HG03565 (cell line): ENCODE measurements around the gene MYMX.
"Not testable (repeated sequence)": the region's sequence is repeated elsewhere in the genome, so short reads cannot be mapped to it uniquely, and the experiment has no call there.

Experiments used
- ATAC-seq: cut with Tn5 transposase; IDR thresholded peaks from one replicate; pipeline ENCODE4 v1.9.1; 2021; ENCODE audit warnings: mild to moderate bottlenecking, moderate library complexity; ENCODE audit not compliant: unreplicated experiment

The MYMX gene

DNA sequence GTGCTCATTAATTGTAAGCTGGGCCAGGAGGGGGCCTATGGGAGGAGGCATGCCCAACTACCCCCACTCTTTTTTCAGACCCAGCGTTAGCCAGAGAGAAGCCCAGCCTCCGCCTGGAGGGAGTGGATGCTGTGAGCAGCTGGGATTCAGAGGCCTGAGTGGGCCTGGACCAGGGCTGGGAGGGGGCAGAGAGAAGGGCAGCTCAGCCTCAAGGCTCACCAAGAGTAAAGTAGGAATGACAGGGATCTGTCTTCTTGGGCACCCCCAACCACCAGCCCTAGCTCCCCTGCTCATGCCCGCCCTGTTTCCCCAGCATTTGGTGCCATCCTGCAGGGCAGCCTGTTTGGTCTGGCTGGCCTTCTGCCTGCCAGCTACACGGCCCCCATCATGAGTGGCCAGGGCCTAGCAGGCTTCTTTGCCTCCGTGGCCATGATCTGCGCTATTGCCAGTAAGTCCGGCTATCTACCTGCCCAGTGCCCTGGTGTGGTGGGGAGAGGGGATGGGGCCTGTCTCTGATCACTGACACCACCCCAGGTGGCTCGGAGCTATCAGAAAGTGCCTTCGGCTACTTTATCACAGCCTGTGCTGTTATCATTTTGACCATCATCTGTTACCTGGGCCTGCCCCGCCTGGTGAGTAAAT, 13.4 kb downstream of the MYMX start:
- no peak for ATAC-seq

DNA sequence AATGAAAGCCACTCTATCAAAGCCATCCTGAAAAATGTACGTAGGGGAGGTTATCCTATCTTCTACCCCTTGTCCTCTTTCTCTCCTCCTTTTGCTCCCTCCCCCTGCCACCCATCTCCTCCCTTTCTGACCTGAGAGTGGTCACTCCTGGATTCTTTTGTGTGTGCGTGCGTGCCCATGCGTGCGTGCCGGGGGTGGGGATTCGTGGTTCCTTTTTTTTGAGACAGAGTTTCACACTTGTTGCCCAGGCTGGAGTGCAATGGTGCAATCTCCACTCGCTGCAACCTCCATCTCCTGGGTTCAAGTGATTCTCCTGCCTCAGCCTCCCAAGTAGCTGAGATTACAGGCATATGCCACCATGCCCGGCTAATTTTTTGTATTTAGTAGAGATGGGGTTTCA, 14.7 kb downstream of the MYMX start:
- not testable (repeated sequence) for ATAC-seq

DNA sequence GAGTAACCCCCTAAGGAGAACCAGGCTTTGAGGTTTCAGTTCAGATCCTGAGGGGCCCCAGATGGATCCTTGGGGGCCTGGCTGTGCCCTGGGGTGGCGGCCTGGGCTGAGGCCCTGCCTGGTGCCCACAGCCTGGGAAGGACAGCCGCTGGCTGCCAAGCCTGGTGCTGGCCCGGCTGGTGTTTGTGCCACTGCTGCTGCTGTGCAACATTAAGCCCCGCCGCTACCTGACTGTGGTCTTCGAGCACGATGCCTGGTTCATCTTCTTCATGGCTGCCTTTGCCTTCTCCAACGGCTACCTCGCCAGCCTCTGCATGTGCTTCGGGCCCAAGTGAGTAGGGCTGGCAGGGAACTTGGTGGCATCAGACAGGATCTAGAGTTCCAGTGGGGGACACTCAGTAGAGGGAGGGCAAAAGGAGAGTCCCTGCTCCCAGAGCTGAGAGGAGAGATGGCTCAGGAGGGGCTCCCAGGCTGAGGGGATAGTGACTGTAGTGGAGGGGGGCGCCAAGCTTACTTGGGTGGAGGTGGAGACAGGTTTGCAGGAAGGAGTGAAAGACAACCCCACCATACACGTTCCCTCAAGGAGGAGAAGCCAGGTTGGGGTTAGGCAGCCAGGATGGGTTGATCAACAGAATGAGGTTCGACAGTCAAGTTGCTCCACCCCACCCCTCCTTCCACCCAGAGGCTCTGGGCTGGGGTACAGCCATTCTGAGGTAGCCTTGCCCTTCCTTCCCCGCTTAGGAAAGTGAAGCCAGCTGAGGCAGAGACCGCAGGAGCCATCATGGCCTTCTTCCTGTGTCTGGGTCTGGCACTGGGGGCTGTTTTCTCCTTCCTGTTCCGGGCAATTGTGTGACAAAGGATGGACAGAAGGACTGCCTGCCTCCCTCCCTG, 16.2 kb downstream of the MYMX start:
- no peak for ATAC-seq

DNA sequence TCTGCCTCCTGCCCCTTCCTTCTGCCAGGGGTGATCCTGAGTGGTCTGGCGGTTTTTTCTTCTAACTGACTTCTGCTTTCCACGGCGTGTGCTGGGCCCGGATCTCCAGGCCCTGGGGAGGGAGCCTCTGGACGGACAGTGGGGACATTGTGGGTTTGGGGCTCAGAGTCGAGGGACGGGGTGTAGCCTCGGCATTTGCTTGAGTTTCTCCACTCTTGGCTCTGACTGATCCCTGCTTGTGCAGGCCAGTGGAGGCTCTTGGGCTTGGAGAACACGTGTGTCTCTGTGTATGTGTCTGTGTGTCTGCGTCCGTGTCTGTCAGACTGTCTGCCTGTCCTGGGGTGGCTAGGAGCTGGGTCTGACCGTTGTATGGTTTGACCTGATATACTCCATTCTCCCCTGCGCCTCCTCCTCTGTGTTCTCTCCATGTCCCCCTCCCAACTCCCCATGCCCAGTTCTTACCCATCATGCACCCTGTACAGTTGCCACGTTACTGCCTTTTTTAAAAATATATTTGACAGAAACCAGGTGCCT, 16.9 kb downstream of the MYMX start:
- ATAC-seq = no peak

DNA sequence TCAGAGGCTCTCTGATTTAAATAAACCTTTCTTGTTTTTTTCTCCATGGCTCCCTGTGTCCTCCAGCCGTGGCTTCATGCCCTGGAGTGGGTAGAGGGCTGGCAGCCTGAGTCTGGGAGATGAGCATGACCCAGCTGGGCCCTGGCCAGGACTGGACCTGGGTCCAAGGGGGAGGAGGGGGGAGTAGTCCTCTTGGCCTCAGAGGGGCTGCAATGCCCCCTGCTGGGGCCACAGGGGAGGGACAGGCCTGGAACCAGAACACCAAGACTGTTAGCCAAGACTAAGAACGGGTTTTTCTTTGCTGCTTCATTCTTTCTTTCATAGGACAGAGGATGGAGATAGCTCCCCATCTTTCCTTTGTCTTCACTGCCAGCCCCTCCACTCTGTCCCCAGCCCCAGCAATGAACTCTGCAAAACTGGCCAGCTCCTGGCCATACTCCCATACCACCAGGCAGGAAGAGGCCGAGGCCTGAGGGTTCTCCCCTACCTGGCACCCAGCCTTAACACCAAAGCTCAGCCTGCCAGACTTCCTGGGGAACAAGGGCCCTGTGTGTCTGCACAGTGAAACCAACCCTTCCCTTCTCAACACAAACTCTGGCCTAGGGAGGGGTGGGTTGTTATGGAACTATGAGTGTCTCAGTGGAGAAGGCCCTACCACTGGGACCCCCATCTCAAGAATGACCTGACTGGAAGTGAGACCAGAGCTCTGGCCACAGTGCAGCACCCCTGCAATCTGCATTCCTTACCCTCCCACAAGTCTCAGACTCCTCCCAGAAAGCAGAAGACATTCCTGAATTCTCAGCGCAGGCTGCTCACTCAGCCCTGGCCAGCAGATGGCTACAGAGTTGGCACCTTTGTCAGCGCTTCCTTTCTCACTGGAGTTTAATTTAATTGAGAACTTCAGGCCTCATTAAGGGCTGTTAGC, 17.6 kb downstream of the MYMX start:
- ATAC-seq = no peak

DNA sequence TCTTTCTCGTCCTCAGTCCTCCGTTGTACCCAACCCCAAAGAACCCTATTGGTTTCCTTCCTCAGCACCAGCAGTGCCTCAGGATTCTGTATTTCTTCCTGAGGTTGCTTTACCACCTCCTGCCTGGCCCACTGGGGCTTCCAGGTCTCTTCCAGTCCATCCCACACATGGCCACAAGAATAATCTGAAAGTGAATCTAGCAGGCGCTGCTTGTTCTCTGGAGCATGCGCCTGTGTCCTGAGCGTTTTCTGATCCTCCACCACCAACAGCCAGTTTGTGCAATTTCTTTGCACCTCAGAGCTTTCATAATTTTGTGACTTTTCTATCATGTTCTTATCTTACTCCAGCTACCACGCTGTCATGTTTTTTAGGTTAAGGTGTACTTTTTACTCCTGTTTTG, 18.5 kb downstream of the MYMX start:
- ATAC-seq = no peak

DNA sequence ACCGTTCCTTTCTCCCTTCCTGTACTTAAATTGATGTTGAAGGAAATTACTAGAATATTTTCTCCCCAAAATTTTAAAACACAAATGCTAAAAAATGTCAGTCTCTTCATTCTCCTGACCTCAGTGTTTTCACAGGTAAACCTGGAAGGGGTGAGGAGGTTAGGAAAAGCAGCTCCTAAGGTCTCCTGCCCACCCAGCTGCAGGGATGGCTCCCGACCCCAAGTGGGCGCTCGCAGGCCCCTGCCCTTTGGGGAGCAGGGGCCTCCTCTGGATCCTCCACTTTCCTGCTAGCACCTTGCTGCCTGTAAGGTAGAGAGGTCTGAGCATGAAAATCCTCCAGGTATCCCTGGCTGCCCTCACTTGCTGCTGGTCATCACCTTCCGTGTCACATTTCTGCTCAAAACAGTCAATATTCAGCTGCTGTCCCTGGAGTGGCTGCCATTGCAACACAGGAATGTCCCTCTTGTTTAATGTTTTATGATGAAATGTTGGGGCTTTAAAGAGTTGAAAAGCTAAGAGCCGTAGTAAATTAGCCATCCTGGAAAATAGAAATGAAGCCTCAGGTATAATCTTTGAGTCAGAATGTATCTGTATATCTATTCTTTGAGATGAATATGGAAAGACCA, 19.3 kb downstream of the MYMX start:
- ATAC-seq = no peak

DNA sequence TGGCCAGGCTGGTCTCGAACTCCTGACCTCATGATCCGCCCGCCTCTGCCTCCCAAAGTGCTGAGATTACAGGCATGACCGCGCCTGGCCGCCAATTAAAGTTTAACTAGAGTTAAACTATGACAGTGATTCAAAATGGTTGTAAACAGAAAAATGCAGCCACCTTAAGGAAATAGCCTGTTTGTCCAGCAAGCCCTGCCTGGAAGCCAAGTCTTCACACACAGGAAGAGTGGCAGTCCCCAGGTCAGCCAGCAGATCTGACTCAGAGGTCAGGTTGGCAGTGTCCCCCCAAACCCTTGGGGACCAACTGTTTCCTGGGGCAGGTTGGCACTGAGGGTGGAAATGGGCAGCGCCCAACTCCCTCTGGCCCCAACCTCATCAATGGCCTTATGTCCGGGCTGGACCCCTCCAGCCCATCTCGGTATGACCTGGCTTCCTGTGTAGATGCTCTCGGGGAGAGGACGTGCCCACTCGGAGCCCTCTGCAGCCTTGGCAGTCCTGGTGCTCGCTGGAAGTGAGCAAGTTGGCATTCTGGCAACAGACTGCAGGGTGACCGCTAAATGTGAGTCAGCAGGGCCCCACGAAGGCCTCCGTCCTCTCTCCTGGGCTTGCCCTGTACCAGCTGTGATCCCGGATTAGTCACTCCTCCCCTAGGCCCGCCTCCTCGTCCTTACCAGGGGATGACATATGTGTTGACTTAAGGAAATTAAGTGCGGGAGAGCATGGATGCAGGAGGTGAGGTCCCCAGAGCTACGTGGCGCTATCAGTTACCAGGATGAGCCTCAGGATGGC, 20.5 kb downstream of the MYMX start:
- no peak for ATAC-seq

DNA sequence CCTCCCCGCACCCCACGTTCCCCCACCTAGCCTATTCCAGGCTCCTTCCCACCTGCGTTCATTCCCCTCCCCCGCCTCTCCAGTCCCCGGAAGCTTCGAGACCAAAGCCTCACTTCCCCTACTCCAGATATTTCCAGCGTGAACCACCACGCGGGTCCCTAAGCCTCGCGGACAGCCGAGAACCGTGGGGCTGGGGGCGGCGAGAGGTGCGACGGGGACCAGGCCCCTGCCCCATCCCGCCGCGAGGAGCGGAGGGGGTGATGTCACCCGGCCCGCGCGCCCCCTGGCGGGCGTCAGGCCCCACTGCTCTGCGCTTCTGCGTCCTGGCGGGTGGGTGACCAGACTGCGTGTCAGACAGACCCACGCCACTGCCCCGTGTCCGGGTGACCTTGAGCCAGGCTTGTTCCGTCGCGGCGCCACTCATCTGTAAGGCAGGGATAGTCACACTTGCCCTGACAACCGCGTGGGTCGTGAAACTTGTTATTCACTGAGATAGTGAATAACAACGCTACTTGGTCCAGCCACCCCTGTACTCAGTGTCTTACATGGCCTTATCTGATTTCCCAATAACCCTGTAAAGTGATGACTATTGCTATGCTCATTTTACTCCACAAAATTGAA, 21.2 kb downstream of the MYMX start:
- peak; percentile 71 for ATAC-seq

DNA sequence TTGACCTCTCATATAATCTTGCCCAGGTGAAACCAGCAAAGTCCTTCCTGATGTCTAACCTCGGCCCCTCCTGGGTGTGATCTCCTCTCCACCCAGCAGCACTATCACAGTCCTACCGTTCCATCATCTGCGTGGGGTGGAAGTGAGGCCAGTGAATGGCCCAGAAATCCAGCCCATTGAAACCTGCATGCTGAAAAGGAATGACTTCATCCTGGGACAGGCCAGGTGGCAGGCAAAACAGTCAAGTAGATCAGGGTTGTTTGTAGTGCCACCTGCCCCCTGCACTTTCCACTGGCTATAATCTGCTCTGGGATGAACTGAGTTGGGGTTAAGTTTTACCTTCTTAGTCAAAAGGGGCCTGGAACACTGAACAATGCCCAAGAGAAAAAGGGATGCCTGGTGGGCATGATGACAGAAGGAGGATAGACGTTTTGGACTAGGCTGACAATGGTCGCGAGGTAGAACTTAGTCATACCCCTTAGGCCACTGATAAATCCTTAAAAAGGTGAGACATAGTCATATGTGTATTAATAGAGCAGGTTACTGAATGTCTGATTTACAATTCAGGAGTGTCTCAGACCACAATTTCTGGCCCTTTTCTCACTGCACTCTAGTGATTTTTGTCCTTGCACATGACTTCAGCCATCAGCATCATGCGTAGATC, 22.1 kb downstream of the MYMX start:
- no peak for ATAC-seq

DNA sequence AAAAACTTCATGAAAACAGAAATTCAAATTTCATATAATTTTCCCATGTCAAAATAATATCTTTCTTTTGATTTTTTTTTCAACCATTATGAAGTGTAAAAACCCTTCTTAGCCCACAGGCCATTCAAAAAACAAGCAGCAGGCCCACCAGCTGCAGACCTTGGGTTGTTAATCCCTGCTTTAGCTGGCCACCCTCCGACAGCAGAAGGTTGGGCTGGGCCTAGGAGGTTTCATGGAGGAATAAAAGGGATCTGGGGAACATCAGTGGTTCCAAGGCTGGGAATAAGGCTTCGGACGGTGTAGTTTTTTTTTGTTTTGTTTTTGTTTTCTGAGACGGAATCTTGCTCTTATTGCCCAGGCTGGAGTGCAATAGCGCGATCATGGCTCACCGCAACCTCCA, 26.6 kb downstream of the MYMX start:
- no peak for ATAC-seq

DNA sequence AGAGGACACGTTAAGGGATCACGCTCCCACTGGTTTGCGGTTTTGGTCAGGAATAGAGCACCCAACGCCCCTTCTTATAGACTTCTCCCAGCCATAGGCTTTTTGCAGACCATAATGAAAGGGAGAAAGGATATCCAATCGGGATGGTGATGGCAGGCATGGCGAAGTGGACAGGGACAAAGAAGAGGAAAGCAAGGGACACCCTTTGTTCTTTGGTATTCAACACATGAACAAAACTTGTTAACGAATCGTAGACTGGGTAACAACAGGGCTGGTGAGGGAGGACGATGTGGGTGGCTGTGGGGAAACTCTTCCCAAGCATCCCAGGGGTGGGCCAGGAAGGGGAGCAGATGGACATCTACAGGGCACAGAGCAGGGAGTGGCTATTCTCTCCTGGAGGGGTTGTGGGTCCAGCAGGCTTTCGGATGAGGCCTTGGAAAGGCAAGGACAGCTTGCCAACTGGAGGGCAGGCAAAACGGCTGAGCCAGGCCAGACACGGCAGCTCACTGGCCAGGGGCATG, 28.7 kb downstream of the MYMX start:
- ATAC-seq = no peak

DNA sequence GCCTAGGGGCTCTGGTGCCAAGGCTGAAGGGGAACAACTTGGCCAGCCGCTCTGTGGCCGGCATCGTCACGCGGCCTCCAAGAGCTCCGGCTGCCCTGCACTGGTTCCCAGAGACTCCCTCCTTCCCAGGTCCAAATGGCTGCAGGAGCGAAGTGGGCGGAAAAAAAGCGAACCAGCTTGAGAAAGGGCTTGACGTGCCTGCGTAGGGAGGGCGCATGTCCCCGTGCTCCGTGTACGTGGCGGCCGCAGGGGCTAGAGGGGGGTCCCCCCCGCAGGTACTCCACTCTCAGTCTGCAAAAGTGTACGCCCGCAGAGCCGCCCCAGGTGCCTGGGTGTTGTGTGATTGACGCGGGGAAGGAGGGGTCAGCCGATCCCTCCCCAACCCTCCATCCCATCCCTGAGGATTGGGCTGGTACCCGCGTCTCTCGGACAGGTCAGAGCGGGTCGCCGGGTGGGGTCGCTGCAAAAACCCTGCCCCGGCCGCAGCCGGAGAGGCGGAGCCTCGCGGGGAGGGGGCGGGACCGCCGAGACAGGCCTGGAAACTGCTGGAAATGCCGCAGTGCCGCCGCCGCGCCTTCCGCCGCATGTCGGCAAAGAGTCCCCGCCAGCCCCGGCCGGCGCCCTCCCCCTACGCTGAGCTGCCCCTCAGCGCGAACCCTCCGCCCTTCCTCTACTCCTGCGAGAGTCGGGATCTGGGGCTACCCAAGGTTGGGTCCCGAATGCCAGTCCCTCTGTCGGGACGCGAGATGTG, 29.4 kb downstream of the MYMX start:
- ATAC-seq = peak; percentile 41

DNA sequence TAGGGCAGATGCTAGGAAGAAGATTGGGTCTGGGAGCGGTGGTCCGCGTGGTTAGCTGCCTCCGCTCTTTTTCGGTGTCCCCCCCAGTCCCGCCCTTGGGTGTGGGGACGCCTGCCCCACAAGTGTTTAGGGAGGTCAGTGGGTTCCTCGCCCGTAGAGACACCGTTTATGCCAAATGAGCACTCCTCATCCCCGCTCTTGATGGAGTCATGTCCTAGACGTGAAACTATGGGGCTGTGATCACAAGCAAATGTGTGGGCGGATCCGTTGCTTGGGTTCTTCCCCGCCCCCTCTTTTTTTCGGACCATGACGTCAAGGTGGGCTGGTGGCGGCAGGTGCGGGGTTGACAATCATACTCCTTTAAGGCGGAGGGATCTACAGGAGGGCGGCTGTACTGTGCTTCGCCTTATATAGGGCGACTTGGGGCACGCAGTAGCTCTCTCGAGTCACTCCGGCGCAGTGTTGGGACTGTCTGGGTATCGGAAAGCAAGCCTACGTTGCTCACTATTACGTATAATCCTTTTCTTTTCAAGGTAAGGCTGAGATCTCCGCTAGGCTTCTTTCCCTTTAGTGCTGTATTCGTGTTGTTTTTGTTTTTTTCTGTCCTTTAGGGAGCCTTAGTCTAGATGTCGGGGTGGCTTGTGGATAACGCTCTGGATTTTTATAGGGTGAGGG, 30.1 kb downstream of the MYMX start, which contains the start of gene HSP90AB1:
Gene HSP90AB1 (plus strand): TSS at position 439 of the 675 bp plus-strand sequence. CDS start 1,529 bp downstream, outside the sequence.
- ATAC-seq = peak; percentile 46

DNA sequence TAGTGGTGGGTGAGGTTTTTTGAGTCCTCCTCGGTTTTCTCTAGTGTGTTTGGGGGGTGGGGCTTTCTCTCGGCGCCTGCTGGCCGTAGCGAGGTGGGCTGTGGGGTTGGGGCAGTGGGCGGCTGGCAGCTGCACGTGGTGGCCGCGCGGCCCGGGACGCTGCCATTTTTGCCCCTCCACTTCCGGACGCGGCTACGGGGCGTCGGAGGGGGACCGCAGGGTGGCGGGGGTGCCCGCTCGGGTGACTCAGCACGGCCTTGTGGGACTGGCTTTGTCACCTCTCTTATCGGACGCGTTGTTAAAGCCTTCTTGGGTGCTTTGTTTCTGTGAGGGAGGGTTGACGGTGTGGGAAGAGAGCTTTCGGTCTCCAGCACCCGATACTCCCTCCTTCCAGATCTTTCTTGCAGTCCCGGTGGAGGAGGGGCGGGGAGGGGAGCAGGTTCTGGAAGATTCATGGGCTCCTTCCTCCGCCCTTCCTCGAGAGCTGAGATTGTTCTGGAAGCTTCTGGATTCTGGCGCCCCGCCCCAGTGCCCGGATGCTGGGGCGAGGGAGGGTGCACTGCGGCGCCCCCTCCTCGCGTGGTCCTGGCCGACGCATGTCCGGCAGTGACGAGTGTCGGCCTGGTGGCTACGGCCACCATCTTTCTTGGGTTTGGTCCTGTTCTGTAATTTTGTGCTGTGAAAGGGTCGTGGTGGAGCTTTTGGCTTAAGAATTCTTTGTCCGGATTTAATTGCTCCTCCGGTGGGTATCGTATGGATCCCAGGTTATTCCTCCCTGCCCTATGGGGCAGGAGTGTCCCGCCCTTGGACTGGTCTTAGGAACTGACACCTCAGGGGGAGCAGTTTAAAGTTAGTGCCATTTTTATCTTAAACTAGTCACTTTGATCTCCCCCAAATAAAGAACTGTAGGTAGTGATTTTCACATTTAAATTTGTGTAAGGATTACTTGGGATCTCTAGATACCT, 30.9 kb downstream of the MYMX start:
- ATAC-seq = peak; percentile 7

DNA sequence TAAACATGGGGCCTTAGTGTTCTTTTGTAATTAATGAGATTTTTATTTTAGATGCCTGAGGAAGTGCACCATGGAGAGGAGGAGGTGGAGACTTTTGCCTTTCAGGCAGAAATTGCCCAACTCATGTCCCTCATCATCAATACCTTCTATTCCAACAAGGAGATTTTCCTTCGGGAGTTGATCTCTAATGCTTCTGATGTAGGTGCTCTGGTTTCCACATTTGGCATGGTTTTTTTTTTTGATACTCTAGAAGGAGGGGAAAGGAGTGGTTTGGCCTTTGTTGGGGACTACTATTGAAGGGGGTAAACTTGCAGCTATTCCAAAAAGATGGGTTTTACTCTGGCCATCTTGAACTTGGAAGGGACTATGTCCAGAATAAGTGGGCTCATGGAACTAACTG, 31.9 kb downstream of the MYMX start:
- ATAC-seq = no peak
